Astrocyte (in vitro differentiated cells and primary cell): ENCODE results near the gene GARIN5A. TPM values are rescaled to one million over a fixed set of nuclear protein-coding genes. Genes with fewer than 3 reads are reported as not detected.
A peak's percentile ranks its signal among the peaks of the same experiment; 100 is the strongest.

Experiments
- DNase-seq: peaks from one replicate; pipeline ENCODE4 v3.0.0-alpha.2; 2010; ENCODE audit warnings: low read depth
- FAIRE-seq: peaks from 2 replicates; lab custom pipeline; 2011; peaks lifted over from hg19 to GRCh38; lab: Jason Lieb, UNC
- H2AFZ ChIP-seq: 2 replicates; pipeline ENCODE4 v1.6.0; 2012; ENCODE audit warnings: low read depth, low read length, inconsistent platforms
- H3K27ac ChIP-seq: 2 replicates; pipeline ENCODE4 v1.5.1; 2011; ENCODE audit warnings: low read depth, low read length, inconsistent platforms
- H3K27me3 ChIP-seq: 2 replicates; pipeline ENCODE4 v1.6.0; 2011; ENCODE audit warnings: low read length, inconsistent platforms; ENCODE audit not compliant: insufficient read depth
- H3K36me3 ChIP-seq: 2 replicates; pipeline ENCODE4 v1.5.1; 2011; ENCODE audit warnings: low read length, inconsistent platforms; ENCODE audit not compliant: insufficient read depth
- H3K4me1 ChIP-seq: 2 replicates; pipeline ENCODE4 v1.5.1; 2011; ENCODE audit warnings: low read length, inconsistent platforms; ENCODE audit not compliant: insufficient read depth
- H3K4me2 ChIP-seq: 2 replicates; pipeline ENCODE4 v1.6.0; 2012; ENCODE audit warnings: low read length, inconsistent platforms
- H3K4me3 ChIP-seq: 2 replicates; pipeline ENCODE4 v1.5.1; 2011; ENCODE audit warnings: low read depth, mild to moderate bottlenecking, low read length, inconsistent platforms; ENCODE audit not compliant: insufficient read depth
- H3K79me2 ChIP-seq: 2 replicates; pipeline ENCODE4 v1.6.0; 2012; ENCODE audit warnings: mild to moderate bottlenecking, low read length, inconsistent platforms; ENCODE audit not compliant: insufficient read depth
- H3K9ac ChIP-seq: 2 replicates; pipeline ENCODE4 v1.6.0; 2012; ENCODE audit warnings: mild to moderate bottlenecking, low read length, inconsistent platforms
- H3K9me3 ChIP-seq: 2 replicates; pipeline ENCODE4 v1.5.1; 2012; ENCODE audit warnings: low read depth, mild to moderate bottlenecking, low read length, inconsistent platforms; ENCODE audit not compliant: insufficient read depth
- H4K20me1 ChIP-seq: 2 replicates; pipeline ENCODE4 v1.6.0; 2012; ENCODE audit warnings: low read length, inconsistent platforms; ENCODE audit not compliant: insufficient read depth
- H3K27ac Mint-ChIP-seq: one replicate; pipeline ENCODE4 v1.8.0; 2021; ENCODE audit warnings: mild to moderate bottlenecking, mixed read lengths; ENCODE audit not compliant: unreplicated experiment
- H3K27me3 Mint-ChIP-seq: one replicate; pipeline ENCODE4 v1.8.0; 2021; ENCODE audit warnings: low read depth, mixed read lengths; ENCODE audit not compliant: unreplicated experiment
- H3K36me3 Mint-ChIP-seq: one replicate; pipeline ENCODE4 v1.8.0; 2021; ENCODE audit warnings: low read depth, mixed read lengths; ENCODE audit not compliant: unreplicated experiment
- H3K4me1 Mint-ChIP-seq: one replicate; pipeline ENCODE4 v1.8.0; 2021; ENCODE audit warnings: low read depth, mixed read lengths; ENCODE audit not compliant: unreplicated experiment
- H3K4me3 Mint-ChIP-seq: one replicate; pipeline ENCODE4 v1.8.0; 2021; ENCODE audit warnings: mild to moderate bottlenecking, moderate library complexity, mixed read lengths; ENCODE audit not compliant: unreplicated experiment
- H3K9me3 Mint-ChIP-seq: one replicate; pipeline ENCODE4 v1.8.0; 2021; ENCODE audit warnings: mild to moderate bottlenecking, mixed read lengths; ENCODE audit not compliant: unreplicated experiment
- CTCF ChIP-seq: IDR thresholded peaks from 2 replicates; pipeline ENCODE4 v1.5.1; 2011; ENCODE audit warnings: low read depth, mild to moderate bottlenecking, inconsistent platforms, low read length, moderate library complexity; ENCODE audit not compliant: insufficient read depth
- EZH2 ChIP-seq: IDR thresholded peaks from 2 replicates; pipeline ENCODE4 v1.6.1; 2012; ENCODE audit warnings: mild to moderate bottlenecking, low read length, inconsistent platforms; ENCODE audit not compliant: insufficient read depth
- total RNA-seq: library from RNA; stranded (reverse); gene quantifications from 2 replicates; pipeline ENCODE4 v1.2.1, GENCODE V29; 2021

GARIN5A gene
- total RNA-seq, 1 donor from 2014 or later: not detected

- Histone ChIP-seq H3K27ac (no peak overlapping the region), H2AFZ (peak overlapping the region; percentile 90), H3K9ac (peak overlapping the region; percentile 47), H3K4me3 (peak overlapping the region; percentile 56), H3K4me1 (peaks cover 11% of the 10 kb centered on the region), H3K79me2 (no peaks in the 10 kb centered on the region), H4K20me1 (no peaks in the 10 kb centered on the region), H3K9me3 (no peaks in the 10 kb centered on the region), H3K36me3 (no peaks in the 10 kb centered on the region), H3K4me2 (peak overlapping the region; percentile 88), H3K27me3 (peaks cover 22% of the 10 kb centered on the region)
- DNase-seq (peak; percentile 33), FAIRE-seq (no peak)
- Mint-ChIP-seq H3K36me3 (no peaks in the 10 kb centered on the region), H3K9me3 (peaks cover 1% of the 10 kb centered on the region), H3K4me3 (peak overlapping the region; percentile 89), H3K27ac (peak overlapping the region; percentile 66), H3K27me3 (peaks cover 24% of the 10 kb centered on the region), H3K4me1 (peaks cover 3% of the 10 kb centered on the region)
- TF ChIP-seq CTCF (no peak), EZH2 (no peak)
Observed at GRCh38 chr19:50431343-50432220, 45.1 kb downstream of the GARIN5A start.

- H3K4me3 Mint-ChIP-seq: peak overlapping the region; percentile 89
- no peak overlapping the region for H3K27ac Mint-ChIP-seq
- Histone ChIP-seq H3K27me3 (peaks cover 22% of the 10 kb centered on the region), H4K20me1 (no peaks in the 10 kb centered on the region), H3K4me2 (peak overlapping the region; percentile 88), H2AFZ (peak overlapping the region; percentile 90), H3K4me1 (peaks cover 11% of the 10 kb centered on the region), H3K4me3 (peak overlapping the region; percentile 56), H3K9me3 (no peaks in the 10 kb centered on the region), H3K36me3 (no peaks in the 10 kb centered on the region), H3K27ac (no peak overlapping the region), H3K79me2 (no peaks in the 10 kb centered on the region), H3K9ac (peak overlapping the region; percentile 47)
- FAIRE-seq: no peak
- TF ChIP-seq CTCF (no peak), EZH2 (no peak)
- H3K36me3 Mint-ChIP-seq: no peaks in the 10 kb centered on the region
- peaks cover 1% of the 10 kb centered on the region for H3K9me3 Mint-ChIP-seq
- H3K4me1 Mint-ChIP-seq: peaks cover 3% of the 10 kb centered on the region
- no peak for DNase-seq
- H3K27me3 Mint-ChIP-seq: peaks cover 19% of the 10 kb centered on the region
Observed at GRCh38 chr19:50430888-50431342, 45.7 kb downstream of the GARIN5A start.
